ENCODE data around the gene SCN3B.

SCN3B gene

DNA sequence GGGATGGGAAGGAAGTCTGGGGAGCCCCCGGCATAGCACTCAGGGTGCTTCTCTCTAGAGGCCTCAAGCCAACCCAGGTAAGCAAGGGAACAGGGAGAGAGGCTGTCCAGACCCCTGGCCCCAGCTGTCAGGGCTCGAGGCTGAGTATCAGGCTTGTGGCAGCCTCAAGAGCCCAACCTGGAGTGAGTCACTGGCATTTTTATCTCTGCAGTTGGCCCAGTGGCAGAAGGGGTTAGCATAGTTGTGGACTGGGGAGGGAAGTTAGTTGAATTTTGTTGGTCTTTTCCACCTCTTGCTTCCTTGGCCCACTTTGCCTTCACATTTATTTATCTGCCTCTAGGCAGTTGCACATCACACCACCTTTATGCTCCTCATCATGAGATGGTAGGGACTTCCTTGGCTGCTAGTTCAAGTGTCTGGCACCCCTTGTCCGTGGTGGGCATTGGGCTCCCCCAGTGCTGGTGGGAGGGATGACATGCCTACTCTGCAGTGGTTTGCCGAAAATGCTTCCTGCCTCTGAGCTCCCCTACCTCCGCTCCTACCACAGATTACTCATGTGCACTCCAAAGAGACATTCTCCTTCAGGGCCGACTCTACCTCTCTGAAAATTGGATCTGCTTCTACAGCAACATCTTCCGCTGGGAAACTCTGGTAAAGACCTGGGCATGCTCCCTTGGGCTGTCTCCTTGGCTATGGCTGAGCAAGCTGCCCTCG lies 60.1 kb downstream of the SCN3B start:
- no peak for DNase-seq (ENCODE audit: low read depth)
- no peak overlapping the region for H3K4me3 ChIP-seq (ENCODE audit: low read depth, low read length)
- TF ChIP-seq, protein P1, sequence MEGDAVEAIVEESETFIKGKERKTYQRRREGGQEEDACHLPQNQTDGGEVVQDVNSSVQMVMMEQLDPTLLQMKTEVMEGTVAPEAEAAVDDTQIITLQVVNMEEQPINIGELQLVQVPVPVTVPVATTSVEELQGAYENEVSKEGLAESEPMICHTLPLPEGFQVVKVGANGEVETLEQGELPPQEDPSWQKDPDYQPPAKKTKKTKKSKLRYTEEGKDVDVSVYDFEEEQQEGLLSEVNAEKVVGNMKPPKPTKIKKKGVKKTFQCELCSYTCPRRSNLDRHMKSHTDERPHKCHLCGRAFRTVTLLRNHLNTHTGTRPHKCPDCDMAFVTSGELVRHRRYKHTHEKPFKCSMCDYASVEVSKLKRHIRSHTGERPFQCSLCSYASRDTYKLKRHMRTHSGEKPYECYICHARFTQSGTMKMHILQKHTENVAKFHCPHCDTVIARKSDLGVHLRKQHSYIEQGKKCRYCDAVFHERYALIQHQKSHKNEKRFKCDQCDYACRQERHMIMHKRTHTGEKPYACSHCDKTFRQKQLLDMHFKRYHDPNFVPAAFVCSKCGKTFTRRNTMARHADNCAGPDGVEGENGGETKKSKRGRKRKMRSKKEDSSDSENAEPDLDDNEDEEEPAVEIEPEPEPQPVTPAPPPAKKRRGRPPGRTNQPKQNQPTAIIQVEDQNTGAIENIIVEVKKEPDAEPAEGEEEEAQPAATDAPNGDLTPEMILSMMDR (IDR thresholded peaks at IDR 0.05; ENCODE audit: insufficient read depth, low read depth, low read length, missing control alignments): no peak

DNA sequence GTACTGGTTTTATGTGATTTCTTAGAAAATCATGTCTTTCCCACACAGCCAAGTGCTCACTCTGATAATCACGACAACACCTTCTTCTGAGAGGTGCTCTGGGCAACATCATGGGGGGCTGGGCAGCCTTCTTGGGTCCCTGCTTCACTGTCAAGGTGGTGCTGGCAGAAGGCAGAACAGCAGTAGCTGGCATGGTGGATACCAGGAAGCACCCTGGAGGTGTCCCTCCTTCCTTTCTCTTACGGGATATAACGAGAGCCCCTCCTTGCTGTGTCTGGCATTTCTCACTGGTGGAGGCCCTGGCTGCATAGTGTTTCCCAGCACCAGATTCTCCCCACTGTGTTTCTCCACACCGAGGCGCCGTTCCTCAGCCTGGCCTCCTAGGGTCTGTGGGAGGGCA lies 60.9 kb downstream of the SCN3B start:
- H3K4me3 ChIP-seq (ENCODE audit: low read depth, low read length): no peak overlapping the region
- TF ChIP-seq, protein P1 (IDR thresholded peaks at IDR 0.05; ENCODE audit: insufficient read depth, low read depth, low read length, missing control alignments): no peak
- DNase-seq (ENCODE audit: low read depth): no peak

DNA sequence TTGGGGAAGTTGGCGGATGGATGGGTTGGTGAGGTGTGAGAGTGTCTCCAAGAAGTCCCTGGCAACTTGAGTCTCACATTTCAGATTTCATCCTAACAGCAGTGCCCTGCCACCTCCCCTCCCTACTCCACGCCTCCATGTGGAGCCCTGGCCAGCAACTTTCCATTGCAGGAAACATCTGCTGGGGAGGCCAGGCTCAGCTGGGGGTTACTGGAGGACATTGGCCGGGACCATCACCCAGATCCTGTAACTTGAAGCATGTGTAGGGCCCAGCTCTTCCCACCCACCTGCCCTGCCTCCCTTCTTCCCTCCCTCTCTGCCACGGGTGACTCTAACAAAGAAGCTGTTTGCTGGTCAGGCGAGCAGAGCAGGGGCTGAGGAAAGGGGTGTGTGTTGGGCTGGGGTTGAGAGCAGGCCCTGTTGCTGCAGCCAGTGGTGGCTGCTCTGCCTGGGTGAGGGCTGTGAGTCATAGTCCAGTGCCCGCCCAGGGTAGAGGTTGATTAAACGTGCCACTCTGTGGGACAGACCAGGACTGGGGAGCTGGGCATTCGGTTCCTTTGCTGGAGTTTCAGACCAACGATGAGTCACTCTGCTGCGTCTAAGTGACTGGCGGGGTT lies 64.0 kb downstream of the SCN3B start:
- H3K4me3 ChIP-seq (ENCODE audit: low read depth, low read length): no peak overlapping the region
- DNase-seq (ENCODE audit: low read depth): no peak
- TF ChIP-seq, protein P1 (IDR thresholded peaks at IDR 0.05; ENCODE audit: insufficient read depth, low read depth, low read length, missing control alignments): no peak

DNA sequence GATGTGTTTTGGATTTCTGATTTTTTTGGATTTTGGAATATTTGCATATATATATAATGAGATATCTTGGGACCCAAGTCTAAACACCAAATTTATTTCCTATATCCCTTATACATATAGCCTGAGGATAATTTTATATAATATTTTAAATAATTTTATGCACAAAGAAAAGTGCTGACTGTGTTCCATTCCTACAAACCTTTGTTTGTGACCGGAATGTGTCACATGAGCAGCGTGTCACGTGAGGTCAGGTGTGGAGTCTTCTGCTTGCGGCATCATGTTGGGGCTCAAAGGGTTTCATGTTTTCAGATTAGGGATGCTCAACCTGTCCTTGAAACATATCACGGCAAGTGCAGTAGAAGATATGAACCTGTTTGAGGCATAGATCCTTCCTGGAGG lies 65.6 kb downstream of the SCN3B start:
- TF ChIP-seq, protein P1 (IDR thresholded peaks at IDR 0.05; ENCODE audit: insufficient read depth, low read depth, low read length, missing control alignments): no peak
- no peak overlapping the region for H3K4me3 ChIP-seq (ENCODE audit: low read depth, low read length)
- no peak for DNase-seq (ENCODE audit: low read depth)

DNA sequence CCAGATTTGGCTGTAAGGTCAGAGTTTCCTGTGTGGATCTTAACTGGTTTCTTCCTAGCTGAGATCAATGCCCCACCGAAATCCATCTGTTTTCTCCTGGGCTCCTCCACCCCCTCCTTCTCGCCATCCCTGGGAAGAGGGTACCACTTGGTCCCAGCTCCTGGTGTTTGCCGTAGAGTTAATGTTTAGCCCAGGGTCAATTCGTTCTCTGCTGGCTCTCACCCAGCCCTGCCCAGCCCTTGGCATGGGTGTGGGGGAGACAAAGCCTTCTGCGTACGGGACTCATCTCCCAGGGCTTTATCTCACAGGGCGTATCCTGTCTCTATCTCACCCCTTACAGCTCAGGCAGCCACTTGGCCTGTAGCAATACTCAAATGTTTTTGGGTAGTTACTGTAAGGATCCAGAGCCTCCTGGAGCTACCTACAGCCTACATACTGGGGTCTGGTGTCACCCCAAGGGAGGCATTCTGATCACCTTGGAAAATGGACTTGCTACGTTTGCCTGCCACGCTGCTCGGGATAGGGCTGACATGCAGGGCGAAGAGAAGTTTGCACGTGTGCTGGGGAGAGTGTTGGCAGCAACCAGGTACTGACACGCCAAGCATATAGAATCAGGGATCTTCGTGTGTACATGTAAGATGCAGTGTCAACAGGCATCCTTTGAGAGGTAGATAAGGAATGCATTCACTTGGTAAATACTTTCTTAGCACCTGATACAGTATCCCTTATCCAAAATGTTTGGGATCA lies 66.1 kb downstream of the SCN3B start:
- no peak overlapping the region for H3K4me3 ChIP-seq (ENCODE audit: low read depth, low read length)
- DNase-seq (ENCODE audit: low read depth): no peak
- TF ChIP-seq, protein P1 (IDR thresholded peaks at IDR 0.05; ENCODE audit: insufficient read depth, low read depth, low read length, missing control alignments): no peak

DNA sequence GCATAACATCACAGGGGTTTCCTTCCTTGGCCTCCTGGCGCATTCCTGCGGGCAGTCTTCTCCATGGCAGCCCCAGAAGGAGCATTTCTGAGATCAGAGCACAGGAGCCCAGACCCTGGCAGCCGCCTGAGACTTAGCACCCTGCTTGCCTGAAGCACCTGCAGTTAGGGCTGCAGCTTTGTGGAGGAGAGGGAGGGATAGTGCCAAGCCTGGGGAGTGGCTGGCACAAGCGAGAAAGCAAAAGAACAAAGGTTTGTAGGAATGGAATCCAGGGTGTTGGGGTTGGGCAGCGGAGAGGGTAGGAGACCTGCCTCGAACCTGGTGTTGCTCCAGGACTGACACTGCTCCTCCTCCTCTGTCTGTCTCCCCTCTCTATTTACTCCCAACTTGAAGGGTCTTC lies 66.9 kb downstream of the SCN3B start:
- TF ChIP-seq, protein P1 (IDR thresholded peaks at IDR 0.05; ENCODE audit: insufficient read depth, low read depth, low read length, missing control alignments): no peak
- DNase-seq (ENCODE audit: low read depth): no peak
- no peak overlapping the region for H3K4me3 ChIP-seq (ENCODE audit: low read depth, low read length)
